ENCODE data around the gene GCKR.
A peak's percentile ranks its signal among the peaks of the same experiment; 100 is the strongest.
"Not testable (repeated sequence)": the region's sequence is repeated elsewhere in the genome, so short reads cannot be mapped to it uniquely, and the experiment has no call there.

The GCKR gene

GRCh38 chr2:27507293-27507692, 10.7 kb downstream of the GCKR start:
- no peak for DNase-seq (ENCODE audit: low spot score)

- no peak for DNase-seq (ENCODE audit: low spot score)
These were observed 12.7 kb downstream of the GCKR start for GRCh38 chr2:27509326-27509725.

GRCh38 chr2:27518113-27518781, 21.6 kb downstream of the GCKR start:
- DNase-seq (ENCODE audit: low spot score): no peak

GRCh38 chr2:27518782-27519113, 22.1 kb downstream of the GCKR start:
- no peak for DNase-seq (ENCODE audit: low spot score)

DNA sequence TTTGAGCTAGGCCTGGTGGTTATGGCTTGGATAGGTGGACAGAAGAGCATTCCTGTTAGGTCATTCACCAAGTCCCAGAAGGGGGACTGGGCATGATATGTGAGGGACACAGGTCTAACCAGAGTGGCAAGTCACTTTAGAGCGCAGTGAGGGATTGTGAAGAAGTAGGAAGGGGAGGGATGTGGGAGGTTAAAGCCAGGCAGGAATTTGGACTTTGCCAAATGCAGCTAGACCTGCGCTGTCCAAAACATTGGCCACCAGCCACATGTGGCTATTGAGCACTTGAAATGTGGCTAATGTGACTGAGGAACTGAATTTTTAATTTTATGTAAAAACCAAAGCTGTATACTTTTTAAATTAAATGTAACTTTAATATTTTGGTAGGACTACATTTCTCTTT, 23.7 kb downstream of the GCKR start:
- DNase-seq (ENCODE audit: low spot score): no peak

DNA sequence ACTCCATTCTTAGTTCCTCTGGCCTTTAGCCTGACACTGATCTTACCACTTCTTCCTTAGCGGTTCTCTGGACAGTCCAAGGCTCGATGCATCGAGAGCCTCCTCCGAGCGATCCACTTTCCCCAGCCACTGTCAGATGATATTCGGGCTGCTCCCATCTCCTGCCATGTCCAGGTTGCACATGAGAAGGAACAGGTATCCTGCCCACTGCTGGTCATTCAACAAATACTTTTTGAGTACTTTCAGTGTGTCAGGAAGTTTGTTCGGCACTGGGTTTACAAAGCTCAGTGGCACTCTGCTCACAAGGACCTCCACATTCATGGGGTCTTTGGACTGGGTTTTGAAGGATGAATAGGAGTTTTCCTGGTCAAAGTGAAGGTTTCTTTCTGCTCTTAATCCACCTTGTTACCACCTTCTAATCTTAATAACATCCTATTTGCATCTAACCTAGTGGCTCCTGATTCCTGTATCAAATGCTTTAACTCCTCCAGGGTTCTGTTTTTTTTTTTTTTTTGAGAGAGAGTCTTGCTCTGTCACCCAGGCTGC, 25.8 kb downstream of the GCKR start:
- DNase-seq (ENCODE audit: low spot score): no peak

- DNase-seq (ENCODE audit: low spot score): no peak
These were observed 30.5 kb downstream of the GCKR start for GRCh38 chr2:27527182-27527581.

GRCh38 chr2:27531983-27532382, 35.3 kb downstream of the GCKR start:
- DNase-seq (ENCODE audit: low spot score): no peak

- no peak for DNase-seq (ENCODE audit: low spot score)
These were observed 40.6 kb downstream of the GCKR start for GRCh38 chr2:27537287-27537686.

DNA sequence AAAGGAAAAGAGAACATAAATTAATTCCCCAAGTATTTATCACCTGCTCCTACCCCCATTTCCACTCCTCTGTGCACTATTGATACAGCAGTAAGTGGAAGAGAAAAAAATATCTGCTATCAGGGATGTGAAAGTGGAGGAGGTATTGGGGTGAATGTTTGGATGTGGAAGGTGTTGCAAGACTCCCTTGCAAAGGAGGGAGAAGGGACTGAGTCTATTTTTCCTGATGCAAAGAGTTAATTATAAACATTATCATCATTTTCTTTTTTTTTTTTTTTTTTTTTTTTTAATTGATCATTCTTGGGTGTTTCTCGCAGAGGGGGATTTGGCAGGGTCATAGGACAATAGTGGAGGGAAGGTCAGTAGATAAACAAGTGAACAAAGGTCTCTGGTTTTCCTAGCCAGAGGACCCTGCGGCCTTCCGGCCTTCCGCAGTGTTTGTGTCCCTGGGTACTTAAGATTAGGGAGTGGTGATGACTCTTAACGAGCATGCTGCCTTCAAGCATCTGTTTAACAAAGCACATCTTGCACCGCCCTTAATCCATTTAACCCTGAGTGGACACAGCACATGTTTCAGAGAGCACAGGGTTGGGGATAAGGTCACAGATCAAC, 42.3 kb downstream of the GCKR start:
- DNase-seq (ENCODE audit: low spot score): not testable (repeated sequence)

- DNase-seq (ENCODE audit: low spot score): not testable (repeated sequence)
These were observed 43.0 kb downstream of the GCKR start for GRCh38 chr2:27539649-27540048.

GRCh38 chr2:27544143-27544821, 47.6 kb downstream of the GCKR start:
- no peak for DNase-seq (ENCODE audit: low spot score)

DNA sequence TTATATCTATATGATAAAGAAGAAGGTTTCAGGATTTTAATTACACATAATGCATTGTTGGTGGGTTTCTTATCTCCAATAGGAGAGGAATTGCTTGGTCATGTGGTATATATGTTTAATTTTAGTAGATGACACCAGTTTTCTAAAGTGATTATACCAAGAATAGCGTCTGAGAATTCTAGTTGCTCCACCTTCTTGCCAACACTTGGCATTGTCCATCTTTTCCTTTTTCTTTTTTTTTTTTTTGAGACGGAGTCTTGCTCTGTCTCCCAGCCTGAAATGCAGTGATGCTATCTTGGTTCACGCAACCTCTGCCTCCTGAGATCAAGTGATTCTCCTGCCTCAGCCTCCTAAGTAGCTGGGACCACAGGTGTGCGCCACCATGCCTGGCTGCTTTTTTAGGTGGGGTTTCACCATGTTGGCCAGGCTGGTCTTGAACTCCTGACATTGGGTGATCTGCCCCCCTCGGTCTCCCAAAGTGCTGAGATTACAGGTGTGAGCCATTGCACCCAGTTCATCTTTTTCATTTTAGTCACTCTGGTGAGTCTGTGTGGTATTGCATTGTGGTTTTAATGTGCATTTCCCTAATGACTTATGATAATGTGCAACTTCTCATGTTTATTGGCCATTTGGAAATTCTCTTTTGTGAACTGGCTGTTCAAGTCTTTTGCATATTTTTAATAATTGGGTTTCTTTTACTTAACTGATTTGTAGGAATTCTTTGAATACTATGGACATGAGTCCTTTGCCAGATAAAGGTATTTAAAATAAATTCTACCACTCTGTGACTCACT, 48.9 kb downstream of the GCKR start:
- DNase-seq (ENCODE audit: low spot score): no peak

- no peak for DNase-seq (ENCODE audit: low spot score)
These were observed 52.7 kb downstream of the GCKR start for GRCh38 chr2:27549303-27549702.

- DNase-seq (ENCODE audit: low spot score): no peak
These were observed 54.9 kb downstream of the GCKR start for GRCh38 chr2:27551514-27551913.

GRCh38 chr2:27552941-27553340, 56.3 kb downstream of the GCKR start:
- no peak for DNase-seq (ENCODE audit: low spot score)

DNA sequence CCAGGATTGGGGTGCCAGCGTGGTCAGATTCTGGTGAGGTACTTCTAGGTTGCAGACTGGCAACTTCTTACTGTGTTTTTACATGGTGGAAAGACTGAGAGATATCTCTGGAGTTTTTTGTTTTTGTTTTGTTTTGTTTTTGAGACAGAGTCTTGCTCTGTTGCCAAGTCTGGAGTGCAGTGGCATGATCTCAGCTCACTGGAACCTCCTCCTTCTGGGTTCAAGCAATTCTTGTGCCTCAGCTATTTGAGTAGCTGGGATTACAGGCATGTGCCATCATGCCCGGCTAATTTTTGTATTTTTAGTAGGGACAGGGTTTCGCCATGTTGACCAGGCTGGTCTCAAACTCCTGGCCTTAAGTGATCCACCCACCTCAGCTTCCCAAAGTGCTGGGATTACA, 57.8 kb downstream of the GCKR start:
- DNase-seq (ENCODE audit: low spot score): not testable (repeated sequence)

DNA sequence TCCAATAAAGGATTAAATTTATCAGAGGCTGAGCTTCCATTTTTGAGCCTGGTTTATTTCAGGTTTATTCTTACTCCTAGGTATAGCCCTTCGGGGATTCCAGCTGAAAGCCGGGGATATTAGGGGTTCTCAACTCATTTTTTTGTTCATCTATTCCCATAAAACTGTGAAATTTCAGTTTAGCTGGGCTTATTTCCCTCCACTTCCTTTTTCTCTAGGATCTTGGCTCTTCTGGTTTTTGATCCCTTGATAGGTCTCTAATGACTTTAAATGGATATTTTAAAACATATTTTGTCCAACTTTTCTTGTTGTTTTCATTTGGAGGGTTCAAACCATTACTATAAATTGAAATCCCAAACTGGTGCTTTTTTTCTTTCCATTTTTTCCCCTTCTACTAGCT, 62.6 kb downstream of the GCKR start:
- no peak for DNase-seq (ENCODE audit: low spot score)

- no peak for DNase-seq (ENCODE audit: low spot score)
These were observed 64.4 kb downstream of the GCKR start for GRCh38 chr2:27561060-27561459.

DNA sequence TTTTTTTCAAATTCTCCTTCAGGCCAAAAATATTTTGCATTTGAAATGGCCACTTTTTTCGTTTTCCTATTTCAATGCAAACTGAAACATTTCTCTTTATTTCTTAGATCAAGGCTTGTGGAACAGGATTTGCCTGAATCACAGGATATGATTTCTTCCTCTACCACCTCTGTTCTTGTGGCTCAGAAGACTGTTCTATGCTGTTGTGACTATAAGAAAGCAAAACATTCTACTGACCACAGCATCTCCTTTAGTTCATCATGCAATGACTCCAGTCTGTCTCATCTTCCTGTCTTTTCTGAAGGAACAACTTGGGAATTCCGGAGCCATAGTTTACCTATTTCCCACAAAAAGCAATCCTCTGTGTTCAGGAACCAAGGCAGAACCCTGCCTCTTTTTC, 70.0 kb downstream of the GCKR start:
- DNase-seq (ENCODE audit: low spot score): peak; percentile 35

DNA sequence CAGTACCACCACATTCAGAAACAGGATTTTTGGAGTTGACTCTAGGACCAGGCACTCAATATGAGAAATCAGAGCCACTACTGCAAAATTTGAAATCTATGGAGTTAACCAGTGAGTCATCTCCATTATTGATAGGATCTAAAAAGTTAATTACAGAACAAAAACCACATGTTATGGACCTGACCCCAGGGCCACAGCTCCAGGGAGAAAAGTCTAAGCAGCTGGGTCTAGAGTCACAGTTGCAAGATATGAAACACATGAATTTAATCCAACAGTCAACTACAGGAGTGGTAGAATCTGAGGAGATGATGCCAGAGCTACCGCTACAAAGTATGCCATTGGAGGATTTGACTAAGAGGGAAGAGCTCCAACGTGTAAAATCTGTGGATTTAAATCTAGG, 72.8 kb downstream of the GCKR start:
- DNase-seq (ENCODE audit: low spot score): no peak

- no peak for DNase-seq (ENCODE audit: low spot score)
These were observed 74.6 kb downstream of the GCKR start for GRCh38 chr2:27571197-27571596.

- no peak for DNase-seq (ENCODE audit: low spot score)
These were observed 75.0 kb downstream of the GCKR start for GRCh38 chr2:27571681-27572080.

Measured in GM03348 (cell line).